ENCODE measurements around the gene S100A5. TPM values are rescaled to one million over a fixed set of nuclear protein-coding genes. Genes with fewer than 3 reads are reported as not detected.
"Not testable (repeated sequence)": the region's sequence is repeated elsewhere in the genome, so short reads cannot be mapped to it uniquely, and the experiment has no call there.

S100A5 gene
- total RNA-seq = not detected
- long read RNA-seq = 0 reads

GRCh38 chr1:153540394-153541361 lies at the start of gene S100A5:
Gene S100A5, minus strand, starts transcription at chr1:153540934. Its CDS starts 743 bp downstream, at chr1:153540191.
- no peak for DNase-seq
- intact Hi-C loops (cut with DNase I) = no loop called here
- peak within 1 kb of the TSS; percentile 67 for H3K27ac ChIP-seq
- H3K9me3 ChIP-seq = no peaks in the 10 kb centered on the region
- H3K36me3 ChIP-seq = peaks cover 16% of the 10 kb centered on the region
- no peak for ATAC-seq
- TF ChIP-seq, protein P1, sequence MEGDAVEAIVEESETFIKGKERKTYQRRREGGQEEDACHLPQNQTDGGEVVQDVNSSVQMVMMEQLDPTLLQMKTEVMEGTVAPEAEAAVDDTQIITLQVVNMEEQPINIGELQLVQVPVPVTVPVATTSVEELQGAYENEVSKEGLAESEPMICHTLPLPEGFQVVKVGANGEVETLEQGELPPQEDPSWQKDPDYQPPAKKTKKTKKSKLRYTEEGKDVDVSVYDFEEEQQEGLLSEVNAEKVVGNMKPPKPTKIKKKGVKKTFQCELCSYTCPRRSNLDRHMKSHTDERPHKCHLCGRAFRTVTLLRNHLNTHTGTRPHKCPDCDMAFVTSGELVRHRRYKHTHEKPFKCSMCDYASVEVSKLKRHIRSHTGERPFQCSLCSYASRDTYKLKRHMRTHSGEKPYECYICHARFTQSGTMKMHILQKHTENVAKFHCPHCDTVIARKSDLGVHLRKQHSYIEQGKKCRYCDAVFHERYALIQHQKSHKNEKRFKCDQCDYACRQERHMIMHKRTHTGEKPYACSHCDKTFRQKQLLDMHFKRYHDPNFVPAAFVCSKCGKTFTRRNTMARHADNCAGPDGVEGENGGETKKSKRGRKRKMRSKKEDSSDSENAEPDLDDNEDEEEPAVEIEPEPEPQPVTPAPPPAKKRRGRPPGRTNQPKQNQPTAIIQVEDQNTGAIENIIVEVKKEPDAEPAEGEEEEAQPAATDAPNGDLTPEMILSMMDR (IDR thresholded peaks at IDR 0.05) = no peak
- no peaks in the 10 kb centered on the region for H3K27me3 ChIP-seq (ENCODE audit: low read depth)
- H3K4me1 ChIP-seq = peaks cover 68% of the 10 kb centered on the region
- no peak within 1 kb of the TSS for H3K4me3 ChIP-seq

DNA sequence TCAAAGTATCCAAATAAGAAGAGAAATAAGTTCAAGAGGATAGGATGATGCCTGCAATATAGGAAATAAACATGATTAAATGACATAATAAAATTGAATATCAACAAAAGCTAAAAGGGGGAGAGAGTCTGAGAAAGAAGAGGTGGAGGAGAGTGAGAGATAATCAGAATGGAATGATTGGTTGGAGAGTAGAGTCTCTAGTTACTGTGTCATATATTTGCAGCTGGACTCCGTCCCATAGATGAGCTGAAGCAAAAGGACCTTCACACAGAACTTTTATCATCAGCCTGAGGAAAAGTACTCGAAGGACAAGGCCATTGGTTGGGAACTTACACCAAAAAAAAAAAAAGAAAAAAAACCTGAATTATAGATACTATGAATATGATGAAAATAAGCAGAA lies 47.7 kb upstream of the S100A5 start:
- Histone ChIP-seq H3K27me3 (ENCODE audit: low read depth) (no peaks in the 10 kb centered on the region), H3K36me3 (no peaks in the 10 kb centered on the region), H3K27ac (no peak overlapping the region), H3K4me1 (no peaks in the 10 kb centered on the region), H3K9me3 (no peaks in the 10 kb centered on the region), H3K4me3 (no peak overlapping the region)
- TF ChIP-seq, protein P1 (IDR thresholded peaks at IDR 0.05) = no peak
- intact Hi-C loops (cut with DNase I) = no loop called here
- no peak for DNase-seq
- no peak for ATAC-seq

DNA sequence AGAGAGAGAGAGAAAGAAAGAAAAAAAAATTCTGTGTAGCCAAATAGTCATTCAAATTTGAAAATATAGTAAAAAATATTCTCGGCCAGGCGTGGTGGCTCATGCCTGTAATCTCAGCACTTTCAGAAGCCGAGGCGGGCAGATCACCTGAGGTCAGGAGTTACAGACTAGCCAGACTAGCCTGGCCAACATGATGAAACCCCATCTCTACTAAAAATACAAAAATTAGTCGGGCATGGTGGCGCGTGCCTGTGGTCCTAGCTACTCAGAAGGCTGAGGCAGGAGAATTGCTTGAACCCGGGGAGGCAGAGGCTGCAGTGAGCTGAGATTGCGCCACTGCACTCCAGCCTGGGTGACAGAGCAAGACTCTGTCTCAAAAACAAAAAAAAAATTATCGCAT lies 47.3 kb upstream of the S100A5 start:
- H3K36me3 ChIP-seq; ATAC-seq; DNase-seq; H3K9me3 ChIP-seq; H3K27ac ChIP-seq; H3K4me3 ChIP-seq; H3K27me3 ChIP-seq (ENCODE audit: low read depth); H3K4me1 ChIP-seq; intact Hi-C loops (cut with DNase I): not testable (repeated sequence)

- TF ChIP-seq, protein P1 (IDR thresholded peaks at IDR 0.05) = no peak
- intact Hi-C loops (cut with DNase I) = no loop called here
These were observed 46.6 kb upstream of the S100A5 start for GRCh38 chr1:153587314-153587713.

GRCh38 chr1:153586347-153586746 lies 45.6 kb upstream of the S100A5 start:
- Histone ChIP-seq H3K27ac (no peak overlapping the region), H3K36me3 (no peaks in the 10 kb centered on the region), H3K4me1 (no peaks in the 10 kb centered on the region), H3K4me3 (no peak overlapping the region), H3K27me3 (ENCODE audit: low read depth) (no peaks in the 10 kb centered on the region), H3K9me3 (no peaks in the 10 kb centered on the region)
- TF ChIP-seq, protein P1 (IDR thresholded peaks at IDR 0.05) = no peak
- DNase-seq (no peak), ATAC-seq (no peak)
- intact Hi-C loops (cut with DNase I) = no loop called here

More at GRCh38 chr1:153587314-153587713, 46.6 kb upstream of the S100A5 start:
- Histone ChIP-seq H3K27me3 (ENCODE audit: low read depth) (no peaks in the 10 kb centered on the region), H3K4me3 (no peak overlapping the region), H3K4me1 (no peaks in the 10 kb centered on the region), H3K9me3 (no peaks in the 10 kb centered on the region), H3K36me3 (no peaks in the 10 kb centered on the region), H3K27ac (no peak overlapping the region)
- ATAC-seq (no peak), DNase-seq (no peak)

DNA sequence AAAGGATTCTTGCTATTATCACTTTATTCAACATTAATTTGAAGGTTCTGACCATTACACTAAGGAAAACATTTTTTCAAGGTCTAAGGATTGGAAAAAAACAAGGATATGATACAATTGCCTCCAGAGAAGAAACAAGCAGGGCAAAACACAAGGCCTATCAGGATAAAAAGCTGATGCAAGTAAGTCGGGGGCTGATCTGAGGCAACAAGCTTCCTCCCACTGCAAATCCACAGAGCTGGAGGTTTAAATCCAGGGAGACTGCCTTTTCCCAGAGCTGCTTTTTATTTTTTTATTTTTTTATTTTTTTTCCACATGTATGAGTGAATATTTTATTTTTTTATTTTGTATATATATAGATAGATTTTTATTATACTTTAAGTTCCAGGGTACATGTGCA lies 44.3 kb upstream of the S100A5 start:
- intact Hi-C loops (cut with DNase I) = no loop called here
- DNase-seq = no peak
- TF ChIP-seq, protein P1 (IDR thresholded peaks at IDR 0.05) = no peak
- no peaks in the 10 kb centered on the region for H3K4me1 ChIP-seq
- no peaks in the 10 kb centered on the region for H3K9me3 ChIP-seq
- no peaks in the 10 kb centered on the region for H3K27me3 ChIP-seq (ENCODE audit: low read depth)
- no peaks in the 10 kb centered on the region for H3K36me3 ChIP-seq
- H3K27ac ChIP-seq = no peak overlapping the region
- H3K4me3 ChIP-seq = no peak overlapping the region
- ATAC-seq = no peak

Measured in lower lobe of right lung (tissue), 2 donors.